ENCODE measurements around the gene MME. TPM values are rescaled to one million over a fixed set of nuclear protein-coding genes. Genes with fewer than 3 reads are reported as not detected.

Gene MME
- total and polyA plus RNA-seq, 12 donors: 0.28 to 56.0 (median 1.5) TPM

DNA sequence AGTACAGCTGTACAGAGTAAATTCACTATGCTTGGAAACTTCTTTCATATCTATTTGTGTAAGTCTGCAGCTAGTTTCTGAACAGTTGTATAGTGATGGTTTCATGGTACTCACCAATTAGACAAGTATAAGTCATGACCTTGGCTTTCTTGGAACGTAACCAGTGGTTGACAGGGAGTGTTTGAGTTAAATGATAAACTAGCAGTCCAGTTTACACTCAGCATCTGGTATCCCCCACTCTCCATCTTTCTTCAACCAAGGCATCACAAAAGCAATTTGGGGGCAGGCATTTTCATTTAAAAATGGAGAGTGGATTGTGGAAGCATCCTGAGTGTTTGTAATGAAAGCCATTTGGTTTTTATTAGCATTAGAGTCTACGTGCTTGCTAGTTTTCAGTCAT, 26.0 kb downstream of the MME start:
- intact Hi-C loops (cut with DNase I): no loop called here
- Histone ChIP-seq H3K4me3 (no peak overlapping the region), H3K27me3 (no peaks in the 10 kb centered on the region), H3K27ac (no peak overlapping the region), H3K9me3 (replicated peaks in 1 of 3) (no peaks in the 10 kb centered on the region), H3K4me1 (replicated peaks in 1 of 2) (no peaks in the 10 kb centered on the region), H3K36me3 (replicated peaks in 1 of 2) (no peaks in the 10 kb centered on the region)
- no peak for DNase-seq
- WGBS, 4 donors: 44 to 54% (median 49%) methylated on average over 2 of the region's 2 CpGs
- TF ChIP-seq POLR2A (IDR thresholded peaks at IDR 0.05): no peak
- TF ChIP-seq, protein P1, sequence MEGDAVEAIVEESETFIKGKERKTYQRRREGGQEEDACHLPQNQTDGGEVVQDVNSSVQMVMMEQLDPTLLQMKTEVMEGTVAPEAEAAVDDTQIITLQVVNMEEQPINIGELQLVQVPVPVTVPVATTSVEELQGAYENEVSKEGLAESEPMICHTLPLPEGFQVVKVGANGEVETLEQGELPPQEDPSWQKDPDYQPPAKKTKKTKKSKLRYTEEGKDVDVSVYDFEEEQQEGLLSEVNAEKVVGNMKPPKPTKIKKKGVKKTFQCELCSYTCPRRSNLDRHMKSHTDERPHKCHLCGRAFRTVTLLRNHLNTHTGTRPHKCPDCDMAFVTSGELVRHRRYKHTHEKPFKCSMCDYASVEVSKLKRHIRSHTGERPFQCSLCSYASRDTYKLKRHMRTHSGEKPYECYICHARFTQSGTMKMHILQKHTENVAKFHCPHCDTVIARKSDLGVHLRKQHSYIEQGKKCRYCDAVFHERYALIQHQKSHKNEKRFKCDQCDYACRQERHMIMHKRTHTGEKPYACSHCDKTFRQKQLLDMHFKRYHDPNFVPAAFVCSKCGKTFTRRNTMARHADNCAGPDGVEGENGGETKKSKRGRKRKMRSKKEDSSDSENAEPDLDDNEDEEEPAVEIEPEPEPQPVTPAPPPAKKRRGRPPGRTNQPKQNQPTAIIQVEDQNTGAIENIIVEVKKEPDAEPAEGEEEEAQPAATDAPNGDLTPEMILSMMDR (IDR thresholded peaks at IDR 0.05): no peak

DNA sequence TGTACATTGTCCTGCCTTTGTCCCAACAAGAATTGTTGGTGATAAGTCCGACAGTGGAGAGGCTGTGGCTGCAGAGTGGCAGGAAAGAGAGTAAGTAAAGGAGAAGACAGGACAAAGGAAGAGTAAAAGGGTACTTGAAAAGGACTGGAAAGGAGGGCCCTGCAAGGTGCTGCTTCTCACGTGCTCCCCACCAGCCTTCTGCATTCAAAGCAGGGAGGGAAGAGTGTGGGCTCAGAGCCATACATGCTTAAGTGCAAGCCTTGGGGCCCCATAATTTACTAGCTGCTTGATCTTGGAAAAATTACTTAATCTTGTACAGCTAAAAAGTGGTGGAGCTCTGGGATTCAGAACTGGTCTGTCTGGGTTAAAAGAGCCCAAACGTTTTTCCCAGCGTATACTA, 29.9 kb downstream of the MME start:
- H3K36me3 ChIP-seq (replicated peaks in 1 of 2): no peaks in the 10 kb centered on the region
- no peaks in the 10 kb centered on the region for H3K9me3 ChIP-seq (replicated peaks in 1 of 3)
- intact Hi-C loops (cut with DNase I): no loop called here
- TF ChIP-seq POLR2A (IDR thresholded peaks at IDR 0.05): no peak
- TF ChIP-seq, protein P1 (IDR thresholded peaks at IDR 0.05): no peak
- no peak overlapping the region for H3K27ac ChIP-seq
- H3K4me1 ChIP-seq (replicated peaks in 1 of 2): no peaks in the 10 kb centered on the region
- DNase-seq: no peak
- no peak overlapping the region for H3K4me3 ChIP-seq
- H3K27me3 ChIP-seq: no peaks in the 10 kb centered on the region
- WGBS, 4 donors: 52 to 68% (median 59%) methylated on average over 4 of the region's 4 CpGs

DNA sequence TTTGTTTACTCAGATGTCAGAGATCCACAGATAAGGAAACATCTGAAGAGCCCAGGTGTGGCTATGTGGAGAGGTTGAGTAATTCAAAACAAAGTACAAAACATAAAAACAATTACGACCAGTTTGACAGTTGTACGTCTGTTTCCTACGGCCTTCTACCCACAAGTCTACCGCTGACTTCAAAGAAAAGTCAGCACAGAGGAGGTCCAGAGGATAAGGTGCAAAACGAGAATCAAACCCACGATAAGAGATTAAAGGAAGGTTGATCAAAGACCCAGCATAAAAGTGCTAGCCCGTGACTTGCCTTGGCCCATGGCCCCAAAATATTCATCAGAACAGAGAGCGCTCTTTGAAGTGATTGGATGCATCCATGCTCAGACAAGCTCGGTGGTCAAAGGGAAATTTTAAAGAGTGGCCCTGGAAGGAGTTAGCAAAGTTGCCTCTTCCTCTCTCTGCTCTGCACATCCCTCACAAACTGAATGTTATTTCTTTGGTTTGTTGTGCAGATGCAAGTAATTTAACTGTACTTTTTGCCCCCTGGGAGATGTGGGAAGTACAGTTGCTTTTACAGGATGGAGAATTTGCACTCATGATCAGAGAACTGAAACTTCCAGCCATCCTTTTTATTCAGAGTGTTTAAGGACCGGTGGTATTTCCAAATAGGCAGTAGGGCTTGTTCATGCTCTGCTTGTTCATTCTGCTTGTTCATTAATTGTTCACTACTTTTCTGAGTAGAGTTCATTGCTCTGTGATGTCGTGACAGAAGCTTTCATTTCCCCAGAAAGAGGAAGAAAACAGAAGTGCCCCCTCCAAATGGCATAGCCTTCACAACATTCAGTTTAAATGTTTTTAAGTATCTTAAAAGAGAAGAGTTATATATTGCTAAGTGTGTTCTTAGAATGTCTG, 31.1 kb downstream of the MME start:
- WGBS, 4 donors: 33 to 47% (median 37%) methylated on average over 11 of the region's 11 CpGs
- no peak for DNase-seq
- no peak overlapping the region for H3K4me3 ChIP-seq
- no peaks in the 10 kb centered on the region for H3K27me3 ChIP-seq
- H3K9me3 ChIP-seq (replicated peaks in 1 of 3): no peaks in the 10 kb centered on the region
- no peaks in the 10 kb centered on the region for H3K36me3 ChIP-seq (replicated peaks in 1 of 2)
- H3K4me1 ChIP-seq (replicated peaks in 1 of 2): no peaks in the 10 kb centered on the region
- intact Hi-C loops (cut with DNase I): no loop called here
- TF ChIP-seq POLR2A (IDR thresholded peaks at IDR 0.05): no peak
- TF ChIP-seq, protein P1 (IDR thresholded peaks at IDR 0.05): no peak
- H3K27ac ChIP-seq: no peak overlapping the region

DNA sequence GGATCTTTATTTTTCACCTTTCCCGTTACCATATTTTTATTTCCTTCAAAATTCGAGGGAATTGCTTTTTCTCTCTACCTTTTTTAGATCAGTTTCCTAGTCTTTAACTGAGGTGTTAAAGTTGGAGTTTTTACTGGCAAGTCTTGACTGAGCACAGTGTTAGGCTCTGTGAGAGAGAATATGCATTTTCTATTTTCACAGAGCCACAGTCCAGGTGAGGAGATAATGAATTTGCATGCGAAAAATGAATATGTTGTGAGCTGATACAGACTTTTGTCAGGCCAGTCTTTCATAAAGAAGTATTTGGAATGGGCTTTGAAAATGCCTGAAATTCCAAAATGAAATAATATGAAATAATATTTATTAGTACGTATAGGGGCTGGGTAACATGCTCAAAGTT, 31.9 kb downstream of the MME start:
- Histone ChIP-seq H3K4me3 (no peak overlapping the region), H3K36me3 (replicated peaks in 1 of 2) (no peaks in the 10 kb centered on the region), H3K27me3 (no peaks in the 10 kb centered on the region), H3K9me3 (replicated peaks in 1 of 3) (no peaks in the 10 kb centered on the region), H3K27ac (no peak overlapping the region), H3K4me1 (replicated peaks in 1 of 2) (no peaks in the 10 kb centered on the region)
- 51 to 61% (median 56%) methylated on average over 4 of the region's 4 CpGs for WGBS, 4 donors
- intact Hi-C loops (cut with DNase I): no loop called here
- DNase-seq: no peak
- TF ChIP-seq, protein P1 (IDR thresholded peaks at IDR 0.05): no peak
- no peak for TF ChIP-seq POLR2A (IDR thresholded peaks at IDR 0.05)
